Muscle of leg (tissue), 11 donors: Measurements from ENCODE around the gene CEBPG. TPM values are rescaled to one million over a fixed set of nuclear protein-coding genes. Genes with fewer than 3 reads are reported as not detected.

Experiments used
- DNase-seq: peaks from one replicate; pipeline ENCODE4 v3.0.0; 2013
- H3K27ac ChIP-seq: one replicate; pipeline ENCODE4 v1.5.1; 2013; ENCODE audit warnings: mild to moderate bottlenecking, low read length, control low read depth
- H3K27me3 ChIP-seq: one replicate; pipeline ENCODE4 v1.6.1; 2013; ENCODE audit warnings: low read length; ENCODE audit not compliant: control insufficient read depth, insufficient read depth
- H3K36me3 ChIP-seq: one replicate; pipeline ENCODE4 v1.6.1; 2013; ENCODE audit warnings: low read length; ENCODE audit not compliant: control insufficient read depth, insufficient read depth
- H3K4me1 ChIP-seq: one replicate; pipeline ENCODE4 v1.6.1; 2013; ENCODE audit warnings: low read length; ENCODE audit not compliant: control insufficient read depth, insufficient read depth
- H3K4me3 ChIP-seq: one replicate; pipeline ENCODE4 v1.5.1; 2013; ENCODE audit warnings: low read length, control low read depth
- H3K9me3 ChIP-seq: replicated peaks from 2 replicates; pipeline ENCODE4 v1.6.1; 2013; ENCODE audit warnings: low read depth, low read length; ENCODE audit not compliant: control insufficient read depth
- WGBS: methylation state at CpG from one replicate; pipeline ENCODE4 v1.1.5; 2013; ENCODE audit warnings: missing lambda C conversion rate; ENCODE audit not compliant: insufficient coverage; 5-methylcytosine and 5-hydroxymethylcytosine counted together
- polyA plus RNA-seq, 8 donors: library from polyadenylated mRNA; unstranded; fragments of 120-200 nt; gene quantifications; one replicate each; pipeline versions ENCODE4 v1.2.1 to v1.2.3, GENCODE V29; 2013; ENCODE audit warnings: inconsistent platforms in 1 of 8, low replicate concordance in 1 of 8; ENCODE audit not compliant: insufficient read length in 8 of 8, insufficient read depth in 1 of 8
- total RNA-seq: library from RNA; stranded (reverse); fragments of 120-200 nt; gene quantifications from one replicate; pipeline ENCODE4 v1.2.4, GENCODE V29; 2013

The CEBPG gene
- total and polyA plus RNA-seq, 9 donors: 15.4 to 23.3 (median 18.1) TPM

GRCh38 chr19:33394723-33395560 is 21.4 kb downstream of the CEBPG start:
- Histone ChIP-seq H3K9me3 (no peaks in the 10 kb centered on the region), H3K4me3 (no peak overlapping the region), H3K4me1 (peaks cover 83% of the 10 kb centered on the region), H3K27me3 (no peaks in the 10 kb centered on the region), H3K36me3 (peaks cover 3% of the 10 kb centered on the region), H3K27ac (no peak overlapping the region)
- no peak for DNase-seq
- WGBS: 73% methylated on average over 19 of the region's 19 CpGs

GRCh38 chr19:33395561-33396550 is 22.3 kb downstream of the CEBPG start:
- Histone ChIP-seq H3K4me1 (peaks cover 81% of the 10 kb centered on the region), H3K27me3 (no peaks in the 10 kb centered on the region), H3K4me3 (no peak overlapping the region), H3K27ac (no peak overlapping the region), H3K36me3 (peaks cover 3% of the 10 kb centered on the region), H3K9me3 (no peaks in the 10 kb centered on the region)
- DNase-seq: no peak
- 63% methylated on average over 19 of the region's 31 CpGs for WGBS

DNA sequence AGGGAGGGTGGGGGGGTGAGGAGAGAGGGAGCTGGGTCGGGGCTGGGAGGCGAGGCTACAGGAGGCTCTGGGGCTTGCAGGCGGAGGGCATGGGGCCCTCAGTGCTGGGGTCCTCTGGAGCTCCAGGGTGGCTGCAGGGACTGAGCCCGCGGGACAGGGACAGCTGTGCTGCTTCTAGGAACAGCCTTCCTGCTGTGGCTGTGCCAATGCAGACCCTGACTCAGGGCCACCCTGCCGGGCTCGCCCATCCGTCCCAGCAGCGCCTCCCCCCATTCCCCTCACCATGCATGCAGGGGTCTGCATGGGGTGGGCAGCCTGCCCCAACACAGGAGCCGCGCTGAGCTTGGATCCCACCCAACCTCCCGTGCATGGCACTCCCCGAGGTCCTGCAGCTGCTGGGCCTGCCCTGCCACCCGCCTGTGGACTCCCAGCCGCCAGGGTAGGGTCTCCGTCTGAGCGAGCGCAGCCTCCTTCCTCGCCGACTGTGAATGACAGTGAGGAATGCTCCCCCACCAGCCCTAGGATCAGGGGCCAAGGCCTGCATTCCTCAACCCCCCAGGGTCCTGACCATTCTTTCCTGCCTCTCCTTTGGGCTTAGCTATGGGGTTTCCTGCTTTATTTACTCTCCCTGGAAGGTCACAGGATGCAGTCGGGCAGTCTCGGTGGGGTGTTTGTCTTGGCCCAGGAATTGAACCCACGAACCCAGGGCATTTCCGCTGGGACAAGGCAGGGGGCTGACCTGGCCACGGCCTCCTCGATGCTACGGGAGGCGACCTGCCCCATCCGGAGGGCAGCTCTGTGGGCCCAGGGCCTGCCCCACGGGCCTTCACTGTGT is 23.4 kb downstream of the CEBPG start:
- no peak for DNase-seq
- no peak overlapping the region for H3K27ac ChIP-seq
- 44% methylated on average over 19 of the region's 30 CpGs for WGBS
- peaks cover 76% of the 10 kb centered on the region for H3K4me1 ChIP-seq
- no peak overlapping the region for H3K4me3 ChIP-seq
- peaks cover 3% of the 10 kb centered on the region for H3K36me3 ChIP-seq
- H3K9me3 ChIP-seq: no peaks in the 10 kb centered on the region
- no peaks in the 10 kb centered on the region for H3K27me3 ChIP-seq

DNA sequence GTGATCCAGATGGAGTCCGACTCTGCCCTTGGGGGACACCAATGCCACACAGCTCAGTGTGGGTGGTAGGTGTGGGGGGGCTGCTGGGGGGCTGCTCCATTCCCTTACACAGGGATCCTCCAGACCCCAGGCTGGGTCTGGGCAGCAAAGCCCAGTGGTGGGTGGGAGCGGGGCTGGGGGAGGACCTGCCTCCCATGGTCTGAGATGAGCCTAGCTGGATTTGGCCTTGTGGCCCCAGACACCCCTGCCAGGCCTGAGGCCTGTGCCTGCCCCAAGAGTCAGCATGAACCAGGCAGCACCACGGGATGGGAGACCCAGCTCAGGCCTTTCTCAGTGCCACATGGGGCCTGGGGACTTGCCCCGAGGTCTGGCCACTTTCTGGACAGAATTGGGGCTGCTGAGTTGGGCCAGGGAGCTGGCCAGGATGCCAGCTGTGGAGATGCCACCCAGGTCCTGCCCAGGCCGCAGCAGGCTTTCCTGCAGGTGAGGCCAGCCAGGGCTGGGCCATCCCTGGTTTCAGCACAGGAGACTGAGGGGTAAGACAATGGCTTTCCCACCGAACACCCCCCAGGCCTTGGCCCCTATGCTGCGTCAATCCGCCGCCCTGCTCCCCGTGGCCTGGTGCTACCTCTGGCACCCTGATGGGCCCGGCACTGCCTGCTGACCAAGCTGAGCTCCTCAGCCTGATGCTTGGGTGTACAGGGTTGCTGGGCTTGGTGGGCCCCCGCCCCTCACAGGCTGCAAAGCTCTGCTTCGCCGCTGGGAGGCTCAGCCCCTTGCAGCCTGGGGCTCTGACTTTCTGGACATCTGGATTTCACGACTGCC is 24.2 kb downstream of the CEBPG start:
- Histone ChIP-seq H3K4me1 (peaks cover 76% of the 10 kb centered on the region), H3K4me3 (no peak overlapping the region), H3K9me3 (no peaks in the 10 kb centered on the region), H3K27me3 (no peaks in the 10 kb centered on the region), H3K36me3 (peaks cover 3% of the 10 kb centered on the region), H3K27ac (no peak overlapping the region)
- WGBS: 56% methylated on average over 13 of the region's 15 CpGs
- no peak for DNase-seq

DNA sequence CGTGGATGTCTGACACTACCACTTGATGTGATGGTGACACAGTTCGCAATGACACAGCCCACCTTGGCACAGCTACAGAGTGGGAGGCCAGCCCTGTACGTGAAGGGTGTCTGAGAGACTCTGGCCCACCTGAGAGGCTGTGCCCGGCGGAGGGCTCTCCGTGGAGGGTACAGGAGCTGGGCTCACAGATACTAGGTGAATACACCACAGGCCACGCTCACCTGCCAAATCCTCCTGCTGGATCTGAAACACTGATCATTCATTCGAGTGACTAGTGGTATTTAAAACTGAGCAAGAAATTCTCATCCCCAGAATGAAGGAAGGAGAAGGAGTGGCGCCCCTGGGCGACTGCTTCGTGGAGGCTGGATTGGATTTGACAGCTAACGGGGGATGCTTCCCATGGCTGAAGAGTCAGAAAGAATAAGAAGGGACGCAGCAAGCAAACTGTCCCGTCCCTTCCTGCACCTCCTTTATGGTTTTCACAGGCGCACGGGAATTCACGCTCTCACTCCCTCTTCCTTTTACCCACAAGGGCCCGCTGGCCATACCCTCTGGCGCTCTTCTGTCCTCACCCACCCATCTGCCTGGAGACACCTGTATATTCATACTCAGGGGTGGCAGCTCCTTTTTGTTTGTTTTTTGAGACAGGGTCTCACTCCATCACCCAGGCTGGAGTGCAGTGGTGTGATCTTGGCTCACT is 25.0 kb downstream of the CEBPG start:
- no peak overlapping the region for H3K4me3 ChIP-seq
- H3K9me3 ChIP-seq: no peaks in the 10 kb centered on the region
- H3K27me3 ChIP-seq: no peaks in the 10 kb centered on the region
- WGBS: 78% methylated on average over 13 of the region's 19 CpGs
- peaks cover 77% of the 10 kb centered on the region for H3K4me1 ChIP-seq
- peaks cover 3% of the 10 kb centered on the region for H3K36me3 ChIP-seq
- DNase-seq: no peak
- H3K27ac ChIP-seq: no peak overlapping the region

DNA sequence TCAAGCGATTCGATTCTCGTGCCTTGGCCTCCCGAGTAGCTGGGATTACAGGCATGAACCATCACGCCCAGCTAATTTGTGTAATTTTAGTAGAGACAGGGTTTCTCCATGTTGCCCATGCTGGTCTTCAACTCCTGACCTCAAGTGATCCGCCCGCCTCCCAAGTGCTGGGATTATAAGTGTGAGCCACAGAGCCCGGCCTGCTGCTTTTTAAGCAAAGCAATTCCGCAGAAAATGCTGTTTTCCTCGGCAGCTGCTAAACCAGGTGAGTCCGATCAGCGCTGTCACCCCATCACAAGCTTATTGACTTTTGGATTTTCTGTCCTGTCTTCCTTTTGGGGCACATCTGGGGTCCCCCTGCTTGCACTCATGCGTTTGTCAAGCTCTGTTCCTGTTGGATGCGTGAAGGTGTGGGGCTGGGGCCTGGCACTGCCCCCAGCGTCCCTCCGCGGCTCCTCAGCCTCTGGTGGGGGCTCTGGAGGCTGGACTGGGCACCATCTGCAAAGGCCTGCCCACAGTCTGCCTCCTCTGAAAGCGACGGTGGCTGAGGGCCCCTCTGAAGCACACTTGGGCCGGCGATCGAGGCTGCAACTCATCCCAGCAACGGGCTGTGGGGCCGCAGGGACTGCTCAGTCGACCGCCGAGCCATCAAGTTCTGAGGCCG is 25.7 kb downstream of the CEBPG start:
- H3K27ac ChIP-seq: no peak overlapping the region
- H3K27me3 ChIP-seq: no peaks in the 10 kb centered on the region
- no peaks in the 10 kb centered on the region for H3K9me3 ChIP-seq
- DNase-seq: no peak
- peaks cover 3% of the 10 kb centered on the region for H3K36me3 ChIP-seq
- no peak overlapping the region for H3K4me3 ChIP-seq
- peaks cover 77% of the 10 kb centered on the region for H3K4me1 ChIP-seq
- WGBS: 80% methylated on average over 26 of the region's 28 CpGs

DNA sequence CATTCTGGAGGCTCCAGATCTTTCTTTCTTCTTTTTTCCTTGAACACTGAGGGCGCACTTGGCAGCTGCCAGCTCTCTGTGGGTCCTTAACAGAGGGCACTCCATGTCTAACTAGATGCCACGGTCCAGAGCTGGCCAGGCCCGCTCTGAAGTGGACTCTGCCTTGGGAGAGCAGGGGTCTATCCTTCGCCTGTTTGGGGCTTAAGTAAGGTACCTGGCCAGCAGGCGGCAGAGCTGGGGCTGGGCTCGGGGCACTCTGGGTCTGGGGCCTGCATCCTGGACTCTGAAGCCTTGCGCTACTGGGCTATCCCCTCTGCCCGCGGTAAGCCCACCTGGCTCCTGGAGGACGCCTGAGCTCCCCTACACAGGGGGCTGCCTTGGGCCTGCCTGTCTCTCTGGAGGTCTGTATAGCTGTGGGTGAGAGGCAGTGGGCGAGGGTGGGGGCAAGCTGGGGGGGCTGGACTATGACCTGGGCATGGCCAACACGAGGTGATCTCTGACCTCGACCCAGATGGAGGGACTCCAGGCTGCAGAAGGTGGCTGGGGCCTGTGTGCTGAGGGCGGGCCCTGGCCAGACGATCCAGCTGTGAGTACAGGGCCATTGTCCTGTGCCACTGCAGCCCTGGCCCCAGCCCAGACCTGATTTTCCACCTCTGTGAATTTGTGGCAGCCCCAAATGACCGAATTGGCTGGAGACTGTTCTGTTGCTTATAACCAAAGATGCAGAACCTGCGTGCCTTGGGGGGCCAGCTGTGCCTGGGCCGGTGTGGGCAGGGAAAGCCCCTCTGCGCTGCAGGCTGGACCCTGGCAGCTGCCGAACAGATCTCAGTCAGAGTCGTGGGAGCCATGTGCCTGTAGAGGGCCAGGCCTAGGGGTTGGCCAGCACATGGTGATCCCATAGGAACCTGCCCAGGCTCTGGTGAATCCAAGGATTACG is 26.5 kb downstream of the CEBPG start:
- Histone ChIP-seq H3K9me3 (no peaks in the 10 kb centered on the region), H3K36me3 (peaks cover 3% of the 10 kb centered on the region), H3K4me3 (no peak overlapping the region), H3K27me3 (no peaks in the 10 kb centered on the region), H3K4me1 (peaks cover 72% of the 10 kb centered on the region), H3K27ac (no peak overlapping the region)
- DNase-seq: no peak
- 85% methylated on average over 21 of the region's 22 CpGs for WGBS
